A673 (cell line): ENCODE results near the gene ONECUT1.

Experiments used
- EZH2 ChIP-seq: fragments of 200-600 bp; sonication (generic); IDR thresholded peaks from 2 replicates; pipeline ENCODE4 v1.6.1; 2017; ENCODE audit warnings: borderline replicate concordance, low read depth, mild to moderate bottlenecking, mixed read lengths, antibody characterized with exemption, low read length; ENCODE audit not compliant: poor library complexity, severe bottlenecking
- TF ChIP-seq, protein P1 (sequence below): fragments of 300-800, 200-600 bp; sonication (generic); conservative IDR thresholded peaks from 2 replicates; pipeline ENCODE4 v1.5.1; 2017; ENCODE audit warnings: low read depth, mild to moderate bottlenecking, antibody characterized with exemption, low read length, moderate library complexity, mixed read lengths

DNA sequence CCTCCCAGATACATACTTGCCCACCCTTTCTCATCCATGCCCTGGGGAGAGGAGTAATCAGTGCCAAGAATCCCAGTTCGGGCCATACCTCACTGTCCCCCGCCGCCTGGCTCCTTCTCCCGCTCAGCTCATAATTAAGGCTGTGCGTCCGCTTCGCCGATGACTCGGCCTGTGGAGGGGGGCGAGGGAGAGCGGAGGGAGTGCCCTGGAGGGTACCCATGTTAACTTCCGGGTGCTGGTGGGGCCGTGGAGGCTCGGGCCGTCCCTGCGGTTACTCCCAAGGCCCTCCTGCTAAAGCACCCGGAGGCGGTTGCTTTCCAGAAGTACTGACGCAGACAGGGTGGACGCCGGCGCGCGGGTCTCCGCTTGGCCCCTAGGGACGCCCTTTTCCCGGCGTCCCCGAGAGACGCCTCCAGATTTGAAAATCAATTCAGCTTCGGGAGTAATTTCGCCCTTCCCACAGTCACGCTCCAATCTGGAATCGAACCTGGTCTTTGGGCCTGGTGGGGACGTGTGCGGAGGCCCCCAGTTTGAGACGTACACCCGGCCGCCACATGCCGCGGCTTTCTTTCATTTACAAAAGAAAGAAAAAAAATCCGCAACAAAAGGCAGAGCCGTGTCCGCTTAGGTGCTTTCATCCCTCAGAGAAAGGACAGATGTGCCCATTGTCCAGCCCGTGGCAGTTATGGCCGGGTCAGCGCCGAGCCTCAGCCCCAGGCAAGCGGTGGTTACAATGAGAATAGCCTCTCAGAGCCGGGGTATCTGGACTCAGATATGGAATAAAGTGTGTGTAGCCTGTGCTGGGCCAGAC, 1.0 kb upstream of the ONECUT1 start:
- TF ChIP-seq, protein P1, sequence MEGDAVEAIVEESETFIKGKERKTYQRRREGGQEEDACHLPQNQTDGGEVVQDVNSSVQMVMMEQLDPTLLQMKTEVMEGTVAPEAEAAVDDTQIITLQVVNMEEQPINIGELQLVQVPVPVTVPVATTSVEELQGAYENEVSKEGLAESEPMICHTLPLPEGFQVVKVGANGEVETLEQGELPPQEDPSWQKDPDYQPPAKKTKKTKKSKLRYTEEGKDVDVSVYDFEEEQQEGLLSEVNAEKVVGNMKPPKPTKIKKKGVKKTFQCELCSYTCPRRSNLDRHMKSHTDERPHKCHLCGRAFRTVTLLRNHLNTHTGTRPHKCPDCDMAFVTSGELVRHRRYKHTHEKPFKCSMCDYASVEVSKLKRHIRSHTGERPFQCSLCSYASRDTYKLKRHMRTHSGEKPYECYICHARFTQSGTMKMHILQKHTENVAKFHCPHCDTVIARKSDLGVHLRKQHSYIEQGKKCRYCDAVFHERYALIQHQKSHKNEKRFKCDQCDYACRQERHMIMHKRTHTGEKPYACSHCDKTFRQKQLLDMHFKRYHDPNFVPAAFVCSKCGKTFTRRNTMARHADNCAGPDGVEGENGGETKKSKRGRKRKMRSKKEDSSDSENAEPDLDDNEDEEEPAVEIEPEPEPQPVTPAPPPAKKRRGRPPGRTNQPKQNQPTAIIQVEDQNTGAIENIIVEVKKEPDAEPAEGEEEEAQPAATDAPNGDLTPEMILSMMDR: no peak
- no peak for TF ChIP-seq EZH2
